ENCODE data around the gene SNCB.

DNA sequence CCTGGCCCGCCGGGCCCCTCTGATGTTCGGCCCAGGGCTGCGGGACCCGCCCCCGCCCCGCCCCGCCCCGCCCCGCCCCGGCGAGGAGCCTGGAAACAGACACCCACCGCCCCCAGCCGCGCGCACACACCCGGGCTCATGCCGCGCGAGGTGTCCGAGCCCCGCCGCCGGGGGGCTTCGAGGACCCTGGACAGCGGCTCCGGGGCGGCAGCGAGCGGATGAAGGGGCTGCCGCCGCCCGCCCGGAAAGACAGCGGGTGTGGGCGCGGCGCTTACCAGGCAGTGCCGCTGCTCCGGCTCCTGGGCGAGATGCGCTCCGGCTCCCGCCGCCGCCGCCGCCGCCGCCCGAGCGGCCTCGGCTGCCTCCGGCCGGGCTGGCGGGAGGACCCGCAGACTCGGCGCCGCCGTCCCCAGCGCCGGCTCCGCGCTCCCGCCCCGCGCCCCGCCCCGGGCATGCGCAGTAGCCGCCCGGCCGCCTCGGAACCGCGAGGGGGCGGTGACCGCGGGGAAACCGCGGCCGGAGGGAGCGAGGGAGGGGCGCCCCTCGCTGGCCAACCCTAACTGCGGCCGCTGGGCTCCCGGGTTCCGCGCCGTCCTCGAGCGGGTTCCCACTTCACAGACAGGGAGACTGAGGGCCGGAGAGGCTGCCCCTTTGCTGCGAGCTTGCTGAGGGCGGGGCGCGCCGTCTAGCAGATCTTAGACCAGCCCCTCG is 20.5 kb downstream of the SNCB start, which contains the start of gene GPRIN1:
- TF ChIP-seq, protein P1, sequence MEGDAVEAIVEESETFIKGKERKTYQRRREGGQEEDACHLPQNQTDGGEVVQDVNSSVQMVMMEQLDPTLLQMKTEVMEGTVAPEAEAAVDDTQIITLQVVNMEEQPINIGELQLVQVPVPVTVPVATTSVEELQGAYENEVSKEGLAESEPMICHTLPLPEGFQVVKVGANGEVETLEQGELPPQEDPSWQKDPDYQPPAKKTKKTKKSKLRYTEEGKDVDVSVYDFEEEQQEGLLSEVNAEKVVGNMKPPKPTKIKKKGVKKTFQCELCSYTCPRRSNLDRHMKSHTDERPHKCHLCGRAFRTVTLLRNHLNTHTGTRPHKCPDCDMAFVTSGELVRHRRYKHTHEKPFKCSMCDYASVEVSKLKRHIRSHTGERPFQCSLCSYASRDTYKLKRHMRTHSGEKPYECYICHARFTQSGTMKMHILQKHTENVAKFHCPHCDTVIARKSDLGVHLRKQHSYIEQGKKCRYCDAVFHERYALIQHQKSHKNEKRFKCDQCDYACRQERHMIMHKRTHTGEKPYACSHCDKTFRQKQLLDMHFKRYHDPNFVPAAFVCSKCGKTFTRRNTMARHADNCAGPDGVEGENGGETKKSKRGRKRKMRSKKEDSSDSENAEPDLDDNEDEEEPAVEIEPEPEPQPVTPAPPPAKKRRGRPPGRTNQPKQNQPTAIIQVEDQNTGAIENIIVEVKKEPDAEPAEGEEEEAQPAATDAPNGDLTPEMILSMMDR (IDR thresholded peaks at IDR 0.05) = no peak
- no peak for TF ChIP-seq NFYB (CRISPR knock-in tag; conservative IDR thresholded peaks at IDR 0.05; ENCODE audit: low read depth)
